Body of pancreas (tissue), 4 donors: ENCODE measurements around the gene FZD1. TPM values are rescaled to one million over a fixed set of nuclear protein-coding genes. Genes with fewer than 3 reads are reported as not detected.

Experiments used
- ATAC-seq: fragments of 150-250 bp; one replicate; pipeline ENCODE4 v1.9.1; 2016
- DNase-seq, 4 donors: peaks; one replicate each; pipeline ENCODE4 v3.0.0-alpha.2; 2019
- H3K27ac ChIP-seq, 4 donors: fragments of 200-600 bp; sonication (generic); 1 replicate in 3 of 4; 2 replicates in 1 of 4; pipeline versions ENCODE4 v1.5.1 to v1.6.1; 2016 to 2019; ENCODE audit warnings: mild to moderate bottlenecking in 1 of 4, mixed read lengths in 1 of 4, moderate library complexity in 1 of 4
- H3K27me3 ChIP-seq, 2 donors: fragments of 200-600 bp; sonication (generic); one replicate each; pipeline ENCODE4 v1.6.0; 2016; ENCODE audit warnings: mild to moderate bottlenecking in 1 of 2
- H3K36me3 ChIP-seq, 2 donors: fragments of 200-600 bp; sonication (generic); replicated peaks in 1 of 2; 2 replicates each; pipeline ENCODE4 v1.5.1; 2016; ENCODE audit warnings: low read depth in 2 of 2; ENCODE audit not compliant: insufficient read depth in 1 of 2
- H3K4me1 ChIP-seq: fragments of 200-600 bp; sonication (generic); one replicate; pipeline ENCODE4 v1.6.0; 2016
- H3K4me3 ChIP-seq, 2 donors: fragments of 200-600 bp; sonication (generic); 1 replicate in 1 of 2; 2 replicates in 1 of 2; pipeline ENCODE4 v1.5.1; 2016 to 2019
- H3K9me3 ChIP-seq, 3 donors: fragments of 200-600 bp; sonication (generic); 1 replicate in 2 of 3; 2 replicates in 1 of 3; pipeline ENCODE4 v1.5.1; 2016
- CTCF ChIP-seq, 7 experiments: fragments of 450-650 bp in 4 of 7; fragments of 200-600 bp in 3 of 7; sonication (generic) in 3 of 7; IDR thresholded peaks; one replicate each; pipeline ENCODE4 v1.5.1; 2016 to 2019; ENCODE audit warnings: antibody characterized with exemption in 7 of 7
- POLR2A ChIP-seq, 3 donors: fragments of 450-650 bp; IDR thresholded peaks; one replicate each; pipeline ENCODE4 v1.6.1; 2016; ENCODE audit warnings: antibody characterized with exemption in 3 of 3, mild to moderate bottlenecking in 2 of 3
- WGBS, 2 donors: methylation state at CpG; one replicate each; pipeline ENCODE4 v1.1.5; 2017; 5-methylcytosine and 5-hydroxymethylcytosine counted together
- intact Hi-C: fragments of 100-400 bp; cut with DNase I; formaldehyde crosslinking; loops from one replicate; pipeline ENCODE4 v1.15.1; 2023
- total RNA-seq, 2 donors: library from RNA; depleted of rRNA; stranded (reverse); fragments of >200 nt; gene quantifications; one replicate each; pipeline ENCODE4 v1.1.0, GENCODE V29; 2016

Gene FZD1
- total RNA-seq, 2 donors from 2014 or later = 6.3 to 10.1 TPM

GRCh38 chr7:91239772-91240171 lies 24.5 kb upstream of the FZD1 start:
- Histone ChIP-seq H3K4me3 (no peak overlapping the region), H3K4me1 (peaks cover 24% of the 10 kb centered on the region), H3K9me3 (no peaks in the 10 kb centered on the region), H3K27ac (peak overlapping the region in 3 of 4 donors; percentile 59 to 82 (median 73)), H3K36me3 (no peaks in the 10 kb centered on the region), H3K27me3 (no peaks in the 10 kb centered on the region)
- DNase-seq = peak in 1 of 4 donors; percentile 15
- peak; percentile 60 for ATAC-seq
- 24 to 36% methylated on average over 1 of the region's 1 CpG for WGBS, 2 donors
- no peak for TF ChIP-seq CTCF (IDR thresholded peaks at IDR 0.05)
- no peak for TF ChIP-seq POLR2A (IDR thresholded peaks at IDR 0.05)
- intact Hi-C loops = no loop called here

- no peak for TF ChIP-seq POLR2A (IDR thresholded peaks at IDR 0.05)
- TF ChIP-seq CTCF (IDR thresholded peaks at IDR 0.05) = no peak
These were observed 23.8 kb upstream of the FZD1 start for GRCh38 chr7:91240376-91240941.

GRCh38 chr7:91242097-91242844 lies 22.0 kb upstream of the FZD1 start:
- Histone ChIP-seq H3K4me3 (no peak overlapping the region), H3K27ac (peak overlapping the region in 1 of 4 donors; percentile 8), H3K9me3 (no peaks in the 10 kb centered on the region), H3K36me3 (no peaks in the 10 kb centered on the region), H3K27me3 (no peaks in the 10 kb centered on the region), H3K4me1 (peaks cover 24% of the 10 kb centered on the region)
- intact Hi-C loops = no loop called here
- DNase-seq (no peak), ATAC-seq (no peak)
- no peak for TF ChIP-seq POLR2A (IDR thresholded peaks at IDR 0.05)
- no peak for TF ChIP-seq CTCF (IDR thresholded peaks at IDR 0.05)
- 60 to 65% methylated on average over 8 of the region's 8 CpGs for WGBS, 2 donors

More at GRCh38 chr7:91240376-91240941, 23.8 kb upstream of the FZD1 start:
- no peaks in the 10 kb centered on the region for H3K27me3 ChIP-seq
- intact Hi-C loops = no loop called here
- H3K27ac ChIP-seq = peak overlapping the region in 3 of 4 donors; percentile 59 to 82 (median 73)
- no peaks in the 10 kb centered on the region for H3K9me3 ChIP-seq
- peaks cover 24% of the 10 kb centered on the region for H3K4me1 ChIP-seq
- H3K36me3 ChIP-seq = no peaks in the 10 kb centered on the region
- DNase-seq = peak in 3 of 4 donors; percentile 37 to 75 (median 42)
- peak; percentile 87 for ATAC-seq
- 3 to 7% methylated on average over 2 of the region's 2 CpGs for WGBS, 2 donors
- no peak overlapping the region for H3K4me3 ChIP-seq

- intact Hi-C loops = no loop called here
- ATAC-seq (no peak), DNase-seq (no peak)
- Histone ChIP-seq H3K9me3 (no peaks in the 10 kb centered on the region), H3K27ac (no peak overlapping the region), H3K27me3 (no peaks in the 10 kb centered on the region), H3K36me3 (no peaks in the 10 kb centered on the region), H3K4me1 (peaks cover 24% of the 10 kb centered on the region), H3K4me3 (no peak overlapping the region)
- TF ChIP-seq POLR2A (IDR thresholded peaks at IDR 0.05) (no peak), CTCF (IDR thresholded peaks at IDR 0.05) (no peak)
- 68 to 70% methylated on average over 6 of the region's 6 CpGs for WGBS, 2 donors
These were observed 20.5 kb upstream of the FZD1 start for GRCh38 chr7:91243591-91244301.
